ENCODE data around the gene TAP2.

- TF ChIP-seq CTCF (IDR thresholded peaks at IDR 0.05): no peak
- no peak for TF ChIP-seq EZH2 (IDR thresholded peaks at IDR 0.05; ENCODE audit: borderline replicate concordance, insufficient read depth, low read depth, low read length, poor library complexity, severe bottlenecking)
Measured at GRCh38 chr6:32835167-32835893, 3.2 kb downstream of the TAP2 start.
